GM20000 (cell line): ENCODE results near the gene NFIX.

Source experiments
- DNase-seq: peaks from one replicate; pipeline ENCODE4 v3.0.0; 2012; ENCODE audit warnings: low spot score
- TF ChIP-seq, protein P1 (sequence below): IDR thresholded peaks from 2 replicates; pipeline ENCODE4 v1.5.1; 2012; ENCODE audit warnings: mild to moderate bottlenecking, control low read depth; ENCODE audit errors: extremely low read depth, missing control alignments

NFIX gene

GRCh38 chr19:13095934-13096927, 101.0 kb downstream of the NFIX start:
- no peak for DNase-seq
- TF ChIP-seq, protein P1, sequence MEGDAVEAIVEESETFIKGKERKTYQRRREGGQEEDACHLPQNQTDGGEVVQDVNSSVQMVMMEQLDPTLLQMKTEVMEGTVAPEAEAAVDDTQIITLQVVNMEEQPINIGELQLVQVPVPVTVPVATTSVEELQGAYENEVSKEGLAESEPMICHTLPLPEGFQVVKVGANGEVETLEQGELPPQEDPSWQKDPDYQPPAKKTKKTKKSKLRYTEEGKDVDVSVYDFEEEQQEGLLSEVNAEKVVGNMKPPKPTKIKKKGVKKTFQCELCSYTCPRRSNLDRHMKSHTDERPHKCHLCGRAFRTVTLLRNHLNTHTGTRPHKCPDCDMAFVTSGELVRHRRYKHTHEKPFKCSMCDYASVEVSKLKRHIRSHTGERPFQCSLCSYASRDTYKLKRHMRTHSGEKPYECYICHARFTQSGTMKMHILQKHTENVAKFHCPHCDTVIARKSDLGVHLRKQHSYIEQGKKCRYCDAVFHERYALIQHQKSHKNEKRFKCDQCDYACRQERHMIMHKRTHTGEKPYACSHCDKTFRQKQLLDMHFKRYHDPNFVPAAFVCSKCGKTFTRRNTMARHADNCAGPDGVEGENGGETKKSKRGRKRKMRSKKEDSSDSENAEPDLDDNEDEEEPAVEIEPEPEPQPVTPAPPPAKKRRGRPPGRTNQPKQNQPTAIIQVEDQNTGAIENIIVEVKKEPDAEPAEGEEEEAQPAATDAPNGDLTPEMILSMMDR, result no peak

DNA sequence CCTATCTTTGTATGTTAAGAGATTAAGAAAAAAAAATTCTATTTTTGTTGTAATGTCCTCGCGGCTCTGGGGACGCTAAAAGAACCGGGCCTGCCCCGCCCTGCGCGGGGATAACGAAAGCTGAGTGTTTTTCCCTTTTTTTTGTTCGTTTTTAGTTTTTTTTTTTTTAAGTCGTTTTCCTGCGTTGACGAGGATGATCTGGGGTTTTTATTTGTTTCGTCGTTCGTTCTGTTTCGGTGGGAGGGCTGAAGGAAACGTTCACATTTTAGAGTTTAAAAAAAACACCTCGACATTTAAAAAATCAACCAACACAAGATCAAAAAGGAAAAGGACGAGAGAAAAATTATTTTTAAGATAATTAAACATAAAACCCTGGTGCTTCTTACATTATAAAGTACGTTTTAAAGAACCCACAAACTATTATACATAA, 101.8 kb downstream of the NFIX start:
- no peak for DNase-seq
- TF ChIP-seq, protein P1, result no peak

DNA sequence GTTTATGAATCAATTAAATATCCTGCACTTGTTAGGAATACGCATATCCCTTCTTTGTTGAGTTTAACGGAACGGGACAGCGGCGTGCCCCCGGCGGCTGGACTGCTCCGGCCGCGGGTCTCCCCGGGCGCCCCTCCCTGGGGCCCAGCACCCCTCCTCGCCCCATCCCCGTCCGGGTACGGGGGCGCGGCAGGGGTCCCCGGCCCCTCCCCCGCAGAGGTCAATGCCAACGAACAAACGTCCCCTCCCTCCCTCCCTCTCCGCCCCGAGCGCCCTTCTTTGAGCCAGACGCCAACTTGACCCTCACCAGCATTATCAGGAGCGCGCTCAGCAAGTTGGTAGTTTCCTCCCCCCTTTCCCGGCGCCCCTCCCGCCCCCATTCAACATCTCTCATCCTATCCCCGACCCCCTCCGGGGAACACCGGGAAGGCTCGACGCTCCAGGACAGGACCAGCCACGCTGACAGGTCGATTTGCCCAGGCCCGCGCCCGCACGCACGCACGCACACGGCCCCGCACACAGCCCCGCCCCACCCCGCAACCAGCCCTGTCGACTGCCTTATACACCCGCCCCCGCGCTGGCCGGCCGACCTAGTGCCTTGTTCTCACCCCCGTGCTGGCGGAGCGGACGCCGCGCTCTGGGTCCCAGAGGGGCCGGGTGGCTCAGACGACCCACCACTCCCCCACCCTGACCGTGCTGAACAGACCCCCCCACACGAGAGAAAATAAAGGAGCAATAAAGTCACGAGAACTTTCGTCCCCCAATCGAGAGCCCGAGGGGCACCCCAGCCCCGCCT, 102.4 kb downstream of the NFIX start:
- DNase-seq, result no peak
- TF ChIP-seq, protein P1, result no peak

DNA sequence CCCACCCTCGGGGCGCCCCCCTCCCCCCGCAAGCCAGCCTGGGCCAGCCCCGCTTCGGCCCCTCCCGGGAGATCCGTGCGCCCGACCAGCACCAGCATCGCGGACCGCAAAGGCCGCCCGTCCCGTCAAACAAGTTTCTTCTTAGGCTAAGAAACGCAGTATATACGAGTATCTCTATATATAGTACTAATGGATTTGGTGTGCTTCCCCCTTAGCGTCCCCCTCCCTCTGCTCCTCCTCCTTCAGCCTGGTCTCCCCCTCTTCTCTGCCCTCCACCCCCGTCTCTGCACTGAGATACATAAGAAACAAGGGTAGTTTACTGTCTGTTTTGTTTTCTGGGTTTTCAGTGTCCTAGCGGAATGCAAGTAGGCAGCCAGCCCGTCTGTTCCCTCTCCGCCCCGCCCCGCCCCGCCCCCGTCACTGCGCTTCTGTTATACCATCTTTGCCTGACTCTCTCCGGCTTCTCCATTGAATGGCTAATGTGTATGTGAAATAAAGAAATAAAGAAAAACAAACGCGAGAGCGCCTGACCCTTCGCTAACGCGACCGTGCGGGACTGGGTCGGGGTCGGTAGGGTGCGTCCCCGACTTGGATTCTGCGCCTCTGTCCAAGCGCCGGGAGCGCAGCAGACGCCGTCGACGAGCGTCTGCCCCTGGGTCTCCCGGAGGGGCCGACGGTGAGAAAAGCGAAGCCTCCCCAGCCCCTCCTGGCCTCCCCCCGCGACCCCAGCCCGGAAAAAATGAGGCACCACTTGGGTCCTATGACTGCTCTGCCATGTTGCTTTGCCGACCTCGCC, 103.2 kb downstream of the NFIX start:
- no peak for DNase-seq
- TF ChIP-seq, protein P1, result no peak

DNA sequence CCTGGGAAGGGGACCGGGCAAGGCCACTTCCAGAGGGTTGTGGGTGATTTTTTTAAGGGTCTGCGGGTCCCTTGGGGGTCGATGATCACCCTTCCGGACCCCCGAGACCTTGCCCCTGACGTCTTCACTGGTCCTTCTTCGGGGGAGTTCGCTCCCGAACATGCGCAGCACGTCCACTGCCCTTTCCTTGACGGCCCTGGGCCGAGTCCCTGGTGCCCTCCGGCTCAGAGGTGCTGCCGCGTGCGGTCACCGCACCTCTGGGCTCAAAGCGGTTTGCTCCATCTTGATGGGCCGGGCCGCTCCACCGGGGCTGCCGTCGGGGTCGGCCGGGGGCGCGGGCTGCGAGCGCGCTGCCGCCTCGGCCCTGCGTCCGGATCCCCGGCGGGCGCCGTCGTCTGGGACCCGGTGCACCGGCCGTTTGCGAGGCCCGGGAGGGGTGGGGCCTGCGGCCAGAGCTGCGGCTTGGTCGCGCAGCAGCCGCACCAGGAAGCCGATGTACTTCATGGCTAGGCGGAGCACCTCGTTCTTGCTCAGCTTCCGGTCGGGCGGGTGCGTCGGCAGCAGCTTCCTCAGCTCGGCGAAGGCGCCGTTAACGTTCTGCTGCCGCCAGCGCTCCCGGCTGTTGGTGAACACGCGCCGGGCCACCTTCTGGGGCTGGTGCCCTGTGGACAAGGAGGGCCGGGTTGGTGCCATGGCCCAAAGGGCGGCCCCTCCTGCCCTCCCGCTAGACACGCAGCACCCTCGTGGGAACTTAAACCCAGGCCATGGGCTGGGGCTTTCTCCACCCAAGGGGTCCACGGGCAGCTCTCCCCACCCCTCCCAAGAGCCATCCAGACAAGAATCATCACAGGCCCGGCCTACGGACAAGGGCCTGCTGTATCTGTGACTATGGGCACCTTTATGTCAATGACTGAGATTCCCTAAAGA, 104.1 kb downstream of the NFIX start:
- TF ChIP-seq, protein P1, result no peak
- DNase-seq, result peak; percentile 88

- DNase-seq, result peak; percentile 91
- TF ChIP-seq, protein P1, result no peak
These were observed 104.8 kb downstream of the NFIX start for GRCh38 chr19:13100031-13100588.
